Fibroblast of lung (primary cell): ENCODE data around the gene CEP128.

ENCODE experiments used
- CTCF ChIP-seq, 2 donors: IDR thresholded peaks in 1 of 2; conservative IDR thresholded peaks in 1 of 2; 1 replicate in 1 of 2; 2 replicates in 1 of 2; pipeline ENCODE4 v1.5.1; 2011 to 2012; ENCODE audit warnings: low read length in 2 of 2, control low read depth in 1 of 2, inconsistent platforms in 1 of 2, low read depth in 1 of 2, mild to moderate bottlenecking in 1 of 2
- EZH2 ChIP-seq: IDR thresholded peaks from 2 replicates; pipeline ENCODE4 v1.5.1; 2012; ENCODE audit warnings: low read length, control low read depth, mild to moderate bottlenecking; ENCODE audit errors: missing control alignments

DNA sequence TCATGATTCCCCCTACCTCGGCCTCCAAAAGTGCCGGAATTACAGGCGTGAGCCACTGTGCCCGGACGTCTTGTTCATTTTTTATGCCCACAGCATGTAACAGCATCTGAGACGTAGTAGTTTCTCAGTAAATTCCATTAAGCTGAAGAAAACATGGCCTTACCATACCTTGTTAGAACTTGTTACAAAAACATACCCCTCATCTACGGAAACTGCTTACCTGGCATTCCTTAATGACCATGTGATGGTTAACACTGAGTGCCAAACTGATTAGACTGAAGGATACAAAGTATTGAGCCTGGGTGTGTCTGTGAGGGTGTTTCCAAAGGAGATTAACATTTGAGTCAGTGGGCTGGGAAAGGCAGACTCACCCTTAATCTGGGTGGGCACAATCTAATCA is 186.8 kb downstream of the CEP128 start:
- TF ChIP-seq EZH2, result no peak
- TF ChIP-seq CTCF (conservative IDR thresholded peaks at IDR 0.05 in 1 of 2, IDR thresholded peaks at IDR 0.05 in 1 of 2; ENCODE audit: low read depth in 1 of 2, low read length in 2 of 2), result no peak
